Measurements from ENCODE around the gene PCED1B. TPM values are rescaled to one million over a fixed set of nuclear protein-coding genes. Genes with fewer than 3 reads are reported as not detected.

Gene PCED1B
- total and polyA plus RNA-seq, 2 experiments from 2014 or later: 3.6 to 6.6 TPM

- no peaks in the 10 kb centered on the region for H3K27me3 ChIP-seq
Measured at GRCh38 chr12:47091009-47091408, 11.6 kb downstream of the PCED1B start.

GRCh38 chr12:47094804-47095203, 15.4 kb downstream of the PCED1B start:
- no peaks in the 10 kb centered on the region for H3K9me3 ChIP-seq (ENCODE audit: low read depth)
- H3K27me3 ChIP-seq: no peaks in the 10 kb centered on the region
- H3K4me1 ChIP-seq (ENCODE audit: insufficient read depth): peaks cover 4% of the 10 kb centered on the region
- H4K20me1 ChIP-seq (ENCODE audit: insufficient read depth, poor library complexity, severe bottlenecking): no peaks in the 10 kb centered on the region
- no peak overlapping the region for H3K4me3 ChIP-seq
- WGBS (ENCODE audit: low lambda C conversion rate, missing lambda C conversion rate): 92% methylated on average over 4 of the region's 4 CpGs
- H3K36me3 ChIP-seq (replicated peaks; ENCODE audit: insufficient read depth, low read depth): no peaks in the 10 kb centered on the region
- H2AFZ ChIP-seq: no peak overlapping the region
- H3K4me2 ChIP-seq: no peak overlapping the region
- DNase-seq (ENCODE audit: low spot score): no peak
- H3K79me2 ChIP-seq: no peaks in the 10 kb centered on the region
- TF ChIP-seq EZH2phosphoT487 (IDR thresholded peaks at IDR 0.05; ENCODE audit: low read depth, severe bottlenecking, unreplicated experiment) (no peak), CTCF (IDR thresholded peaks at IDR 0.05; ENCODE audit: poor library complexity) (no peak), EZH2 (IDR thresholded peaks at IDR 0.05; ENCODE audit: borderline replicate concordance) (no peak)
- H3K9me2 ChIP-seq (replicated peaks; ENCODE audit: insufficient read depth): no peaks in the 10 kb centered on the region
- no peak overlapping the region for H3K27ac ChIP-seq

More at GRCh38 chr12:47091009-47091408, 11.6 kb downstream of the PCED1B start:
- H3K4me1 ChIP-seq (ENCODE audit: insufficient read depth): peaks cover 20% of the 10 kb centered on the region
- WGBS (ENCODE audit: low lambda C conversion rate, missing lambda C conversion rate): 90% methylated on average over 2 of the region's 2 CpGs
- H3K4me2 ChIP-seq: no peak overlapping the region
- no peaks in the 10 kb centered on the region for H3K79me2 ChIP-seq
- DNase-seq (ENCODE audit: low spot score): no peak
- H3K36me3 ChIP-seq (replicated peaks; ENCODE audit: insufficient read depth, low read depth): no peaks in the 10 kb centered on the region
- H3K4me3 ChIP-seq: no peak overlapping the region
- H4K20me1 ChIP-seq (ENCODE audit: insufficient read depth, poor library complexity, severe bottlenecking): no peaks in the 10 kb centered on the region
- H3K9me3 ChIP-seq (ENCODE audit: low read depth): no peaks in the 10 kb centered on the region
- TF ChIP-seq EZH2phosphoT487 (IDR thresholded peaks at IDR 0.05; ENCODE audit: low read depth, severe bottlenecking, unreplicated experiment): no peak
- no peak for TF ChIP-seq CTCF (IDR thresholded peaks at IDR 0.05; ENCODE audit: poor library complexity)
- no peaks in the 10 kb centered on the region for H3K9me2 ChIP-seq (replicated peaks; ENCODE audit: insufficient read depth)
- H2AFZ ChIP-seq: no peak overlapping the region
- no peak overlapping the region for H3K27ac ChIP-seq

GRCh38 chr12:47095446-47096236, 16.2 kb downstream of the PCED1B start:
- Histone ChIP-seq H3K4me3 (no peak overlapping the region), H2AFZ (no peak overlapping the region), H3K9me2 (replicated peaks; ENCODE audit: insufficient read depth) (no peaks in the 10 kb centered on the region), H3K27ac (no peak overlapping the region), H3K4me2 (no peak overlapping the region), H3K36me3 (replicated peaks; ENCODE audit: insufficient read depth, low read depth) (no peaks in the 10 kb centered on the region), H3K4me1 (ENCODE audit: insufficient read depth) (peaks cover 4% of the 10 kb centered on the region), H4K20me1 (ENCODE audit: insufficient read depth, poor library complexity, severe bottlenecking) (no peaks in the 10 kb centered on the region), H3K79me2 (no peaks in the 10 kb centered on the region), H3K9me3 (ENCODE audit: low read depth) (no peaks in the 10 kb centered on the region), H3K27me3 (no peaks in the 10 kb centered on the region)
- no peak for TF ChIP-seq EZH2 (IDR thresholded peaks at IDR 0.05; ENCODE audit: borderline replicate concordance)
- no peak for TF ChIP-seq CTCF (IDR thresholded peaks at IDR 0.05; ENCODE audit: poor library complexity)
- TF ChIP-seq EZH2phosphoT487 (IDR thresholded peaks at IDR 0.05; ENCODE audit: low read depth, severe bottlenecking, unreplicated experiment): no peak
- no peak for DNase-seq (ENCODE audit: low spot score)
- 75% methylated on average over 3 of the region's 3 CpGs for WGBS (ENCODE audit: low lambda C conversion rate, missing lambda C conversion rate)
